ENCODE results near the gene NTM.

GRCh38 chr11:131504199-131504949 lies 134.0 kb downstream of the NTM start:
- TF ChIP-seq ZFX (IDR thresholded peaks at IDR 0.05; ENCODE audit: borderline replicate concordance) (no peak), CTCF (IDR thresholded peaks at IDR 0.05) (no peak)
